GM18511 (cell line): ENCODE results near the gene SCAANT1.

Experiments
- ATAC-seq: cut with Tn5 transposase; IDR thresholded peaks from one replicate; pipeline ENCODE4 v1.9.1; 2021; ENCODE audit warnings: mild to moderate bottlenecking, moderate library complexity; ENCODE audit not compliant: unreplicated experiment

The SCAANT1 gene

DNA sequence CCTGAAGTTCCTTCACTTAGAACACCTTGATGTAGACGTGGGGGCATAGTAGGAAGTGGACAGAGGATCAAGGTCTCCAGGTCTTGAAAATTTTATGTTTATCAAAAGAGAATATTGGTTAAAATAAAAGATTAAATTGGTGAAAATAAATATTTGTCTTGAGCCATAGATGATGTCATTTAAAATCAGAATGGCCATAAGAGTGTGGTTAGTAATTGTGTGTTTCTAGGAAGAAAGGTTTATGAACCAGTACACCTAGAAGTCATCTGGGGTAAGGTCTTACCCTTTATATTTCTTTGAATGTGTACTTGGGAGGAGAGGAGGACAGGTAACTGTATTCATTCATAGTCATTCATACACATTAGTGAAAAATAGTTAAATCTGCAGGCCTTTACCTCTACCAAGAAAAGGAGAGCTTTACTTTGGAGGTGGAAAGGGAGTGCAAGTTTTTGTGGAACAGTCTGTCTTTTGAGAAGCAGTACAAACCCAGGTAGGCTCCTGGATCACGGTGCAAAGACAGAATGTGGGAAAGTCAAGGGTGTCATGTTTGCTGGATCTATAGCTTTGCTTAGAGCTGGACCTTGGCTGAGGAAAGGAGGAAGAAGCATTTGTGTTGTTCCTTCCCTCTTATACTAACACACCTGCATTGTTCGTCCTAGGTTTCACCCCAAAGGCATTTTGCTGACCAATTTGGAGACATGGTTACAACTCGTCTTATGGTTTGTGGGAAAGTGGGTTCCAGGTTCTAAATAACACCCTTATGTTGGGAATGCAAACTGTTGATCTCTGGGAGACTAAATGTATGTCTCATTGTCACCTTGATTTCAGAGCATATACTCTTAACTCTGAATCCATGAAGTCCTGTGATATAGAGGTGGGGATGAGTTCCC, 6.2 kb downstream of the SCAANT1 start:
- no peak for ATAC-seq

GRCh38 chr3:63900459-63900858, 11.7 kb downstream of the SCAANT1 start:
- ATAC-seq = no peak

DNA sequence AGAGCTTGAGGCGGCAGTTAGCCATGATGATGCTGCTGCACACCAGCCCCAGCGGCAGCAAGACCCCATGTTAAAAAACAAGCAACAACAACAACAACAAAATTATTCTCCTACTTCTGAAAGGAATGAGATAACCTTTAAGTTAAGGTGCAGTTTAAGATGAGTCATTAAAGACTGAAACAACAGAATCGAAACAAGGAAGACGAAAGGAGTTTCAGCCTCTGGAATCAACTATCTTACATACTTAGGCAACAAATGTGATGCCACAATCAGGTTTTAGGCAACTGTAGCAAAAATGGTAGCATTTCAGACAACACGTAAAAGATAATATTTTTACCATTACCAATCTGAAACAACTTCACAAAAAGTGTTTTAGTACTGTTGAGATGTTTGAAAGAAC, 12.2 kb downstream of the SCAANT1 start:
- ATAC-seq = no peak

- ATAC-seq = peak; percentile 76
Measured at GRCh38 chr3:63896332-63897030, 15.7 kb downstream of the SCAANT1 start.

DNA sequence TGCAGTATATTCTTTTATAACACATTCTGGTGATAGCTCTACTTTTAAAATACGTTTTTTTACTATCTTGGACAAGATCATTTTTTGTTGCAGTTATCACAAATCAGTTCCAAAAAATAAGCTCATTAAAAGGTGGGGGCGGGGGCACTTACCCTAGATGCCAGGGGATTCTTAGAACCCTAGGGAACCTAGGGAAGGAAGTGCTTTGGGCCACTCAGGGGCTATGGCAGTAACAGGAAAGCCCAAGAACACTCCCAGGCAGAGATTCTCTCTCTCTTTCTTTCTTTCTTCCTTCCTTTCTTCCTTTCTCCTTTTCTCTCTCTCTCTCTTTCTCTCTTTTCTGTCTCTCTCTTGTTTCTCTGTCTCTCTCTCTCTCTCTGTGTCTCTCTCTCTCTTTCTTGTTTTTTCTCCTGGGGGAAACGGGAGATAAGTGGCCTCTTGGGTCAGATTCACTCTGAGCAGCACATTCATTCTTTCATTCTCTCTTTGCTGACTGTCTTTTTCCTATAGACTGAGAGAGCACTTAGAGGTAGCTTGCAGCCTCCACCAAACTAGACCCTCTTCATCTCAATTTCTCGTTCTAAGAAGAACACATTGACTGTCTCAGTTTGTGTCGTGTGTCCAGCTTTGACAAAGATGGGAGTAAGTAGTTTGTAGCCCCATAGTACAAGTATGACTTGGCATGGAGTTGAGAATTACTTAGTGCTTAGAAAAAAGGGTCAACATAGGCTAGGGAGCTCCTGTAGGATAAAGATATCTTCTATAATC, 16.6 kb downstream of the SCAANT1 start:
- ATAC-seq = no peak

- ATAC-seq = no peak
Measured at GRCh38 chr3:63892773-63893352, 19.3 kb downstream of the SCAANT1 start.

DNA sequence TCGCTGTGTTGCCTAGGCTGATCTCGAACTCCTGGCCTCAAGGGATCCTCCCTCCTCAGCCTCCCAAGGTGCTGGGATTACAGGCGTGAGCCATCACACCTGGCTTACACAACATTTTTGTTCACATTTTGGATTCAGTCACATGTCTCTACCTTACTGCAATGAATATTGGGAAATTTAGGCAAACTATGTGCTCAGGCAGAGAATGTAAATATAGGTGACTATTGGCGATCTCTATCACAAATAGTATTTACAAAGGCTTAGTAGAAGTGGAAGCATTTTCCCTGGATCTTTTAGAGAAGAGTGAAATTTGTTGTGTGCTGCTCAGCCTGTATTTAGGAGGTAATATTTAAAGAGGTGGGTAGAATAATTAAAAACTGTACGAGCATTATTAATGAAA, 20.7 kb downstream of the SCAANT1 start:
- no peak for ATAC-seq

- ATAC-seq = no peak
Measured at GRCh38 chr3:63886858-63887257, 25.3 kb downstream of the SCAANT1 start.

DNA sequence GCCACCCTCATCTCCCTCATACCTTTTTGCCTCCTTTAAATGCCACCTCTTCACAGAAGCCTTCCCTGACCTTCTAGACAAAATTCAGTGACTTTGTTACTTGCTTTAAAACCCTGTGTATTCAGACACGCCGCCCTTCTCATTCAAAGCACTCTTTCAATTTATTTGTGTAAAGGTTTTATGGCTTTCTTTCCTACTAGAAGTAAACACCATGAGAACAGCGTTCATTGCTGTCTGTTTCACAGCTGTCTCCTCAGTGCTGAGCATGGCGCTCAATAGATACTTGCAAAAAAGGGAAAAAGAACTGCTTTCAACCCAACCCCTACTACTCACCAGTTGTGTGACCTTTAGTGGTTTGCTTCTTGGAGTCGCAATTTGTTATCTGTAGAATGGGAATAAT, 31.5 kb downstream of the SCAANT1 start:
- no peak for ATAC-seq

GRCh38 chr3:63878394-63879060, 33.7 kb downstream of the SCAANT1 start:
- no peak for ATAC-seq

GRCh38 chr3:63877737-63878393, 34.3 kb downstream of the SCAANT1 start:
- ATAC-seq = no peak

- ATAC-seq = no peak
Measured at GRCh38 chr3:63876260-63876659, 35.9 kb downstream of the SCAANT1 start.

GRCh38 chr3:63875510-63875909, 36.7 kb downstream of the SCAANT1 start:
- ATAC-seq = no peak

DNA sequence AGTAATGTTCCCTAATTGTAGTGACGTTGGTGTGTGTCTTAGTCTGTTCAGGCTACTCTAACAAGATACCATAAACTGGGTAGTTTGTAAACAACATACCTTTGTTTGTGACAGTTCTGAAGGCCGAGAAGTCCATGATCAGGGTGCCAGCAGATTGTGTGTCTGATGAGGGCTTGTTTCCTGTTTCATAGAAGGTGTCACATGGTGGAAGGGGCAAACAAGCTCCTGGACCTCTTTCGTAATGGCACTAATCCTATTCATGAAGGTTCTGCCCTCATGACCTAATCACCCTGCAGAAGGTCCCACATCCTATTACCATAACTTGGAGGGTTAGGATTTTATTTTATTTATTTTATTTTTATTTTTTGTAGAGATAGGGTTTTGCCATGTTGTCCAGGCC, 37.4 kb downstream of the SCAANT1 start:
- ATAC-seq = no peak

DNA sequence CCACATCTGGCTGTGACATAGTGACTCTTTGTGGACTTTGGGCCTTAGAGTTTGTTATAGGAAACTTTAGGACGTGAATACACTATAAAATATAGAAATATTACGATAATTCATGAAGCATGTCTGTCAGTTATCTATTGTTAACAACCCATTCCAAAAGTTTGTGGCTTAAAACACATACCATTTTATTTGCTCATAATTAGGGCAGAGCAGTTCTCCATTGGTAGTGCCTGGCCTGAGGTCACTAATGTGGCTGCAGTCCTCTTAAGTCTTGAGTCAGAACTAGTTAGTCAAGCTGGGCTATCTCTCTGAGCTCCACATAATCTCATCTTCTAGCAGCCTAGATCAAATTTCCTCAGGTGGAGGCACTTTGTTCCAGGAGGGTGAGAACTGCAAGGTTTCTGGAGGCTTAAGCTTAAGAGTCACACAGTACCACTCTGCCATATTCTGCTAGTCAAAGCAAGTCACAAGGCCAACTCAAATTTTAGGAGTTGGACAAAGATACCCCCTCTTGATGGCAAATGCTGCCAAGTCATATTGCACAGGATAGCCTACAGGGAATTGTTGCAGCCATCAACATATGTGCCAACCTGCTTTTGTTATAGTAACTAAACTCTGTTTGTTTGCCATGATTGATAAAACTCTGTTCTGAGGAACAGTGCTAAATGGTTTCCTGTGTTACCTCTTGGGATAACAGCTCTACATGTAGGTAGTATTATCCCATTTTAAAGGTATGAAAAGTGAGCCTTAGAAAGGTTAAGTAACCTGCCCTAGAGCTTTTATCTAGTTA, 39.9 kb downstream of the SCAANT1 start:
- no peak for ATAC-seq

DNA sequence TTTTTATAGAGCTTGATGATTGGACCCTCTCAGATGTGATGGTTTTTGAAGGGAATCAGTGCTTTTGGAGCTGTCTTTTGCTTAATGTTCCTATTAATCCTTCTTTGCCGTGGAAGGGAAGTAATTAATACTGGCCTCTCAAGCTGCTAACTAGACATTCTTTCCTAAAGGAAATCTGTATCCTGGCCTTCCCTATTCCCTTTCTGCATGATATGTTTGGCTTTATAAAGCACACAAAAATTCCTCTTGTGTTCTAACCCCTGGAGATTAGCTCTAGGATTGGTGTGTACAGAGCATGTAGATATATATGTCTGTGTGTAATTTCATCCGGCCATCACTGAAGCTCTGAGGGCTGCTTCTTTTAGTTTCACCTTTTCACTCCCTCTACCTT, 41.6 kb downstream of the SCAANT1 start:
- ATAC-seq = no peak

- no peak for ATAC-seq
Measured at GRCh38 chr3:63869940-63870614, 42.1 kb downstream of the SCAANT1 start.

- no peak for ATAC-seq
Measured at GRCh38 chr3:63867225-63867624, 45.0 kb downstream of the SCAANT1 start.

GRCh38 chr3:63864965-63865327, 47.2 kb downstream of the SCAANT1 start:
- ATAC-seq = no peak
